ENCODE results near the gene ZNF512.

DNA sequence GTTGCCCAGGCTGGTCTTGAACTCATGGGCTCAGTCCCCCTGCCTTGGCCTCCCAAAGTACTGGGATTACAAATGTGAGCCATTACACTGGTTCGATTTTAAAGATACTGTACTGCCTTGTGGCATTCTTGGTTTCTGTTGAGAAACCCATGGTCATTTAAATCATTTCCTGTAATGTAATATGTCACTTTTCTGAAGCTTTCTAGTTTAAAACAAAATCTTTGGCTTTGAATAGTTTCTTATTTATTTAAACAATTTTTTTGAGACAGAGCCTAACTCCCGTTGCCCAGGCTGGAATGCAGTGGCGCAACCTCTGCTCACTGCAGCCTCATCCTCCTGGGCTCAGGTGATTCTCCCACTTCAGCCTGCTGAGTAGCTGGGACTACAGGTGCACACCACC, 8.9 kb downstream of the ZNF512 start:
- TF ChIP-seq, protein P1, sequence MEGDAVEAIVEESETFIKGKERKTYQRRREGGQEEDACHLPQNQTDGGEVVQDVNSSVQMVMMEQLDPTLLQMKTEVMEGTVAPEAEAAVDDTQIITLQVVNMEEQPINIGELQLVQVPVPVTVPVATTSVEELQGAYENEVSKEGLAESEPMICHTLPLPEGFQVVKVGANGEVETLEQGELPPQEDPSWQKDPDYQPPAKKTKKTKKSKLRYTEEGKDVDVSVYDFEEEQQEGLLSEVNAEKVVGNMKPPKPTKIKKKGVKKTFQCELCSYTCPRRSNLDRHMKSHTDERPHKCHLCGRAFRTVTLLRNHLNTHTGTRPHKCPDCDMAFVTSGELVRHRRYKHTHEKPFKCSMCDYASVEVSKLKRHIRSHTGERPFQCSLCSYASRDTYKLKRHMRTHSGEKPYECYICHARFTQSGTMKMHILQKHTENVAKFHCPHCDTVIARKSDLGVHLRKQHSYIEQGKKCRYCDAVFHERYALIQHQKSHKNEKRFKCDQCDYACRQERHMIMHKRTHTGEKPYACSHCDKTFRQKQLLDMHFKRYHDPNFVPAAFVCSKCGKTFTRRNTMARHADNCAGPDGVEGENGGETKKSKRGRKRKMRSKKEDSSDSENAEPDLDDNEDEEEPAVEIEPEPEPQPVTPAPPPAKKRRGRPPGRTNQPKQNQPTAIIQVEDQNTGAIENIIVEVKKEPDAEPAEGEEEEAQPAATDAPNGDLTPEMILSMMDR (conservative IDR thresholded peaks at IDR 0.05; ENCODE audit: low read length) = no peak
- no peak for TF ChIP-seq EZH2phosphoT487 (IDR thresholded peaks at IDR 0.05; ENCODE audit: borderline replicate concordance)
